ENCODE results near the gene TAF4B. TPM values are rescaled to one million over a fixed set of nuclear protein-coding genes. Genes with fewer than 3 reads are reported as not detected.
A peak's percentile ranks its signal among the peaks of the same experiment; 100 is the strongest.

TAF4B gene
- total RNA-seq = 10 to 100 TPM in 1 of 4 donors, 1 to 10 TPM in 3; 6.4 to 10.9 (median 8.6) TPM
- 1 to 10 TPM in 2 of 3 donors, under 1 TPM in 1; 0.46 to 4.7 (median 1.2) TPM for polyA plus RNA-seq

- 0% methylated on average over 101 of the region's 101 CpGs for WGBS, 2 donors
- Histone ChIP-seq H3K27ac (peak within 1 kb of the TSS; percentile 77 to 86 (median 83)), H3K9me3 (no peaks in the 10 kb centered on the region), H3K27me3 (no peaks in the 10 kb centered on the region), H3K36me3 (no peaks in the 10 kb centered on the region), H3K4me1 (peaks cover 0 to 28% (median 18%) of the 10 kb centered on the region in 4 donors), H3K4me3 (peak within 1 kb of the TSS; percentile 71 to 99 (median 88))
- peak; percentile 97 for DNase-seq
- intact Hi-C loops (cut with DNase I) = no loop called here
- no peak for TF ChIP-seq CTCF (IDR thresholded peaks at IDR 0.05)
- no peak for TF ChIP-seq EP300 (IDR thresholded peaks at IDR 0.05)
- no peak for TF ChIP-seq POLR2A (IDR thresholded peaks at IDR 0.05)
- peak; percentile 41 to 92 (median 67) for TF ChIP-seq POLR2AphosphoS5 (IDR thresholded peaks at IDR 0.05)
These were observed at the start of gene TAF4B for GRCh38 chr18:26226229-26227050. TAF4B (plus strand) TSS chr18:26226445; CDS start chr18:26226934, 489 bp downstream.

GRCh38 chr18:26181343-26181826, 44.9 kb upstream of the TAF4B start:
- H3K27ac ChIP-seq = no peak overlapping the region
- intact Hi-C loops (cut with DNase I) = no loop called here
- no peaks in the 10 kb centered on the region for H3K36me3 ChIP-seq
- H3K9me3 ChIP-seq = no peaks in the 10 kb centered on the region
- TF ChIP-seq POLR2A (IDR thresholded peaks at IDR 0.05) = no peak
- TF ChIP-seq POLR2AphosphoS5 (IDR thresholded peaks at IDR 0.05) = no peak
- TF ChIP-seq EP300 (IDR thresholded peaks at IDR 0.05) = no peak
- TF ChIP-seq CTCF (IDR thresholded peaks at IDR 0.05) = no peak
- DNase-seq = no peak
- no peaks in the 10 kb centered on the region for H3K4me1 ChIP-seq
- H3K4me3 ChIP-seq = no peak overlapping the region
- 89 to 91% methylated on average over 7 of the region's 7 CpGs for WGBS, 2 donors
- no peaks in the 10 kb centered on the region for H3K27me3 ChIP-seq

GRCh38 chr18:26183395-26184112, 42.7 kb upstream of the TAF4B start:
- Histone ChIP-seq H3K27ac (no peak overlapping the region), H3K9me3 (peaks cover 0 to 5% (median 0%) of the 10 kb centered on the region in 4 donors), H3K4me1 (no peaks in the 10 kb centered on the region), H3K36me3 (no peaks in the 10 kb centered on the region), H3K27me3 (no peaks in the 10 kb centered on the region), H3K4me3 (no peak overlapping the region)
- intact Hi-C loops (cut with DNase I) = no loop called here
- DNase-seq = no peak
- TF ChIP-seq POLR2AphosphoS5 (IDR thresholded peaks at IDR 0.05) = no peak
- no peak for TF ChIP-seq EP300 (IDR thresholded peaks at IDR 0.05)
- no peak for TF ChIP-seq CTCF (IDR thresholded peaks at IDR 0.05)

GRCh38 chr18:26185267-26185666, 41.0 kb upstream of the TAF4B start:
- Histone ChIP-seq H3K9me3 (peaks cover 0 to 5% (median 0%) of the 10 kb centered on the region in 4 donors), H3K4me3 (no peak overlapping the region), H3K4me1 (no peaks in the 10 kb centered on the region), H3K27ac (no peak overlapping the region), H3K36me3 (no peaks in the 10 kb centered on the region), H3K27me3 (no peaks in the 10 kb centered on the region)
- no peak for DNase-seq
- WGBS, 2 donors = 48 to 76% methylated on average over 2 of the region's 2 CpGs
- TF ChIP-seq POLR2AphosphoS5 (IDR thresholded peaks at IDR 0.05) = no peak
- TF ChIP-seq CTCF (IDR thresholded peaks at IDR 0.05) = no peak
- TF ChIP-seq POLR2A (IDR thresholded peaks at IDR 0.05) = no peak
- no peak for TF ChIP-seq EP300 (IDR thresholded peaks at IDR 0.05)
- intact Hi-C loops (cut with DNase I) = no loop called here

Measured in sigmoid colon (tissue), 7 donors.